Measurements from ENCODE around the gene MICAL2. TPM values are rescaled to one million over a fixed set of nuclear protein-coding genes. Genes with fewer than 3 reads are reported as not detected.

The MICAL2 gene
- total RNA-seq, 1 donor from 2014 or later = 31.1 TPM

DNA sequence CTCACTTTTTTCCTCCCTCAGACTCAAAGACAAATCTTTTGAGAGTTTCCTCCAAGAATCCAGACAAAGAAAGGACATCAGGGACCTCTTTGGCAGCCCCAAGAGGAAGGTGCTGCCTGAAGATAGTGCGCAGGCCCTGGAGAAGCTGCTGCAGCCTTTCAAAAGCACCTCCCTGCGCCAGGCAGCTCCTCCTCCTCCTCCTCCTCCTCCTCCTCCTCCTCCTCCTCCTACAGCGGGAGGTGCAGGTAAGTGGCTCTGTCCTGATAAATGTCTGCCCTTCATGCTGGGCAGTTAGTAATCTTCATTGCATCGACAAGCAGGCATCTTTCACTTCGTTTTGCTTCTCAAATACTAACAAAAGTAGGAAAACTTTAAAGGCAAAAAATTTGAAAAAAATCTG, 184.2 kb downstream of the MICAL2 start:
- no peak for DNase-seq (ENCODE audit: low spot score)

DNA sequence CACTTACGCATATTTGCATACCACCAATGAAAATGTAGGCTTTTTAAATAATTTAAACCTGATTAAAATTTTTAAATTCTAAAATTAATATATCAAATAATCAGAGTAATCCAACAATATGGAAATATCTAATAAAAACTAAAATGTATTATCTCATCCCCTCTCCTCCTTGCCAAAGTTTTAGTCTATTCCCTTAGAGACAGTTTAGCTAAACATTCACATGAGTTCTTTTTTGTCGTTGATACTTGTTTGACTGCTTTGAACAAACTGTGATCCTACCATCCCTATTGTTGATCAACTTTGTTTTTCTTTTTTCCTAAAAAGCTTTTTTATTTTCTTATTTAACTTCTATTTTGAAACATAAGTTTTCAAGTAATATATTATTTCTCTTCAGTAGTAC, 185.6 kb downstream of the MICAL2 start:
- no peak for DNase-seq (ENCODE audit: low spot score)

DNA sequence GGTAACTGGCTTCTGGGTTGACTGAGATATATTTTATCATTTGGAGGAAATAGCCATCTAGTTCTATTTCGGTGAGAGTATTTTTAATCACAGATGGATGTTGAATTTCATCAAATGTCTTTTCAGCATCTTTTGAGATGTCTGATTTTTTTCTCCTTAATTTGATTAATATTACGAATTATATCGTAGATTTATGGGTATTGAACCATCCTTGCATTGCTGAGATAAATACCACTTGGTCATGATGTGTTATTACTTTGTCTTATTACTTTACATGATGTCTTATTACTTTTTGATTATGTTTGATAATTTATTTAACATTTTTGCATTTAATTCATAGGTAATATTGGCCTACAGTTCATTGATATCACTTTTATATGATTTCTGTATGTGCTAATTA, 188.2 kb downstream of the MICAL2 start:
- DNase-seq (ENCODE audit: low spot score) = no peak

DNA sequence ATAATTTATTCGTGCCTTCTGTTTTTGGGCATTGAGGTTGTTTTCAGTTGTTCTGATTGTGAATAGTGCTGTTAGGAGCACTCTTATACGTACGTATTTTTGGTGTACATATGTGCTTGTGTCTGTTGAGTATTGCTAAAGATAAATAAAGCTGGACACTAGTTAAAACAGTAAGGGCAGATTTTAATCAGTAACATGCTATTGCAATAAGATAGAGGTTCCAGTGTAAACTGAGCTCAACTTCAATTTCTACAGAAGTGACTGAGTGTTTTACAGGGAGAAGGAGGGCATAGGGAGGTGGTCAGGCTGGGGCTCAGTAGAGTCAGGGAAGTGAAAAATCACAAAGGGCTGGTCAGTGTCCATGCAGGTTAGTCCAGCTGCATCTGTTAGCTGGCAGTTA, 191.0 kb downstream of the MICAL2 start:
- no peak for DNase-seq (ENCODE audit: low spot score)

DNA sequence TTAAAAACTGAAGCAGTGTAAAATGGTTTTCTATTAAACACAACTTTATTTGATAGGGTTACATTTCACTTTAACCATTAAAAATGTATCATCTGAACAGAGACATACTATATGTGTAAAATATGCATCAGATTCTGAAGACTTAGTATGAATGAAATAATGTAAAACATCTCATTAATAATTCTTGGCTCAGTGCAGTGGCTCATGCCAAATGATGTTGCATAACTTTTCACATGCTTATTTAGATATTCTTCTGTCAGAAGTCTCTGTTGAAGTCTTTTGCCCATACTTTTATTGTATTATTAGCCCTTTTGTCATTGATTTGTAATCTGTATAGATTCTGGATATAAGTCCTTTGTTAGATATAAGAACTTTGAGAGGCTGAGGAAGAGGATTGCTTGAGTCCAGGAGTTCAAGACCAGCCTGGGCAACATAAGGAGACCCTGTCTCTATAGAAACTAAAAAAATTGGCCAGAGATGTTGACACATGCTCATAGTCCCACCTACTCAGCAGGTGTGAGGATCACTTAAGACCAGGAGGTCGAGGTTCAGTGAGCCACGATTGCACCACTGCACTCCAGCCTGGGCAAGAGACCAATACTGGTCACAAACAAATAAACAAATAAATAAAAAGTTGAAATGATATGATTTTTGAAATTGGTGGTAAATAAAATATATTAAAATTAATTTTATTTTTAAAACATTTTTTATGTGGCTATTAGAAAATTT, 193.2 kb downstream of the MICAL2 start:
- no peak for DNase-seq (ENCODE audit: low spot score)

DNA sequence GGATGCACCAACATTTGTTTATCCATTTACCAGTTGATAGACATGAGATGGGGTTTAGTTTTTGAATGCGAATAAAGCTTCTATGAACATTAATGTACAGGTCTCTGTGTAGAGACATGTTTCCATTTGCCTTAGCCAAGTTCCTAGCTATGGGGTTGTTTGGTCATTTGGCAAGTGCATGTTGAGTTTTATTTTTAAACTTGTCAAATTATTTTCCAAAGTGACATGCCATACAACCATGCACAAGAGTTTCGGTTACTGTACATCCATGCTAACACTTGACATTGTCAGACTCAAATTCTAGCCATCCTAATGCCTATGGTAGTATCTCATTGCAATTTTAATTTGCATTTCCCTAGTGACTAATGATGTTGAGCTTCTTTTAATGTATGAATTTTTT, 196.4 kb downstream of the MICAL2 start:
- no peak for DNase-seq (ENCODE audit: low spot score)

DNA sequence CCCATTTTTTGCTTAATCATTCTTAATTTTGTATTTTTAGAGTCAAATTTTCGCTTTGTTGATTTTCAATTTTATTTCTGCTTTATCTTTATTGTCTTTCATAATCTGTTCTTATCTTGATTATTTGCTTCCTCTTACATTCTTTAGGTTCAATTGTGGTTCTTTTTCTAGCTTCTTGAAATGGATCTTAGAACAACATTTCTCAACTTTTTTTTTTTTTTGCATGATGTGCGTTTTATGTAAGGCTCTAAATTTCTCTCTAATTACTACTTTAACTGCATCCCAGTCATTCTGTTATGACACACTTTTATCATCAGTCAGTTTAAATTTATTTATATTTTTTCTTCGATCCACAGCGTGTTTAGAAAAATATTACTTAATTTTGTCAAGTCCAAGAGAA, 201.7 kb downstream of the MICAL2 start:
- no peak for DNase-seq (ENCODE audit: low spot score)

Small RNA genes lying within 50 kb of the gene (microRNA-seq; reads per million reads assigned to microRNA genes)
- gene MIR6124 (ENCODE audit: borderline number of aligned reads) = not detected

Other genes with a start within 250 kb of the MICAL2 start
- 8.9 TPM for gene DKK3, start 102.0 kb upstream of the MICAL2 start, total RNA-seq

All from mesenteric fat pad (tissue), 1 donor.